Heart left ventricle (tissue), 13 donors: Measurements from ENCODE around the gene RBX1.
"Not testable (repeated sequence)": the region's sequence is repeated elsewhere in the genome, so short reads cannot be mapped to it uniquely, and the experiment has no call there.

ENCODE experiments used
- CTCF ChIP-seq, 12 donors: fragments of 200-600 bp; sonication (generic) in 4 of 12; IDR thresholded peaks; one replicate each; pipeline versions ENCODE4 v1.5.0 to v1.8.0; 2018 to 2022; ENCODE audit warnings: antibody characterized with exemption in 12 of 12, mild to moderate bottlenecking in 5 of 12
- POLR2A ChIP-seq, 2 donors: fragments of 450-650 bp; IDR thresholded peaks; one replicate each; pipeline ENCODE4 v1.6.1; 2017; ENCODE audit warnings: antibody characterized with exemption in 2 of 2, mild to moderate bottlenecking in 2 of 2, moderate library complexity in 2 of 2
- donor health status: ischemic (EF 13 %, LVEDD 7.1; RV severe dilation, severe dysfunction).
- donor health status: DM: no; HTN: yes; CAD: no.
- donor health status: DM: no; HTN: no; CAD: no.
- donor health status: ischemic (EF 25% LVEDD 6.9; RV normal size, moderate dysfunction).
- donor health status: ischemic (EF 25% LVEDD 5.7; RV mildly dilated, moderate dysfunction).
- donor health status: ischemic (EF 35%, LVEDD 5.7; RV mildly dilated, moderate dysfunction).
- donor health status: nonischemic (EF 11% LVEDD 7.7; RV severe dilation, severe dysfunction).
- donor health status: DM: yes; HTN: yes; CAD: no.
- donor health status: PGD.
- donor health status: ischemic (EF 29% LVEDD 5.4; RV normal size, mild dysfunction).
- donor health status: nonischemic (EF 23%, LVEDD 6.1; RV moderate dilation, normal function).

GRCh38 chr22:40912987-40913386 lies 38.2 kb upstream of the RBX1 start:
- TF ChIP-seq CTCF, POLR2A (IDR thresholded peaks at IDR 0.05): not testable (repeated sequence)
